OCI-LY7 (cell line): ENCODE data around the gene LYRM2. TPM values are rescaled to one million over a fixed set of nuclear protein-coding genes. Genes with fewer than 3 reads are reported as not detected.

ENCODE experiments used
- BruUV-seq: library from RNA; stranded (reverse); fragments of 400-500 nt; replicated peaks from 2 replicates; lab custom pipeline; 2021; lab: Mats Ljungman, UMichigan
- CTCF ChIA-PET: fragments of 300-600 bp; sonication (Branson Sonifier 250); formaldehyde crosslinking; loops from one replicate; lab custom pipeline; 2022; ENCODE audit warnings: antibody characterized with exemption; ENCODE audit not compliant: unreplicated experiment; lab: Charles Lee
- POLR2A ChIA-PET: fragments of 300-600 bp; sonication (Branson Sonifier 250); formaldehyde crosslinking; loops from one replicate; lab custom pipeline; 2022; ENCODE audit warnings: antibody characterized with exemption; lab: Charles Lee
- DNase-seq: peaks from one replicate; pipeline ENCODE4 v3.0.0-alpha.2; 2015; ENCODE audit warnings: low spot score
- H2AFZ ChIP-seq: fragments of 200-600 bp; sonication (generic), shearing (Covaris generic); 2 replicates; pipeline ENCODE4 v1.6.1; 2014; ENCODE audit warnings: mild to moderate bottlenecking, antibody characterized with exemption, low read length, moderate library complexity
- H3K27ac ChIP-seq: fragments of 200-600 bp; sonication (generic); 2 replicates; pipeline ENCODE4 v1.5.1; 2014; ENCODE audit warnings: mixed run types, low read depth, mild to moderate bottlenecking, moderate library complexity, low read length, inconsistent platforms; ENCODE audit not compliant: poor library complexity, severe bottlenecking
- H3K36me3 ChIP-seq: fragments of 200-600 bp; sonication (generic); 2 replicates; pipeline ENCODE4 v1.6.1; 2014; ENCODE audit warnings: mild to moderate bottlenecking, antibody characterized with exemption, low read length, moderate library complexity, mixed read lengths; ENCODE audit not compliant: insufficient read depth
- H3K4me1 ChIP-seq: fragments of 200-600 bp; sonication (generic); 2 replicates; pipeline ENCODE4 v1.5.1; 2014; ENCODE audit warnings: mild to moderate bottlenecking, low read length; ENCODE audit not compliant: insufficient read depth, poor library complexity, severe bottlenecking
- H3K4me2 ChIP-seq: fragments of 200-600 bp; sonication (generic); 2 replicates; pipeline ENCODE4 v1.6.1; 2014; ENCODE audit warnings: mild to moderate bottlenecking, low read length
- H3K4me3 ChIP-seq: fragments of 200-600 bp; sonication (generic); 2 replicates; pipeline ENCODE4 v1.5.1; 2014; ENCODE audit warnings: mild to moderate bottlenecking, low read depth, low read length; ENCODE audit not compliant: poor library complexity, severe bottlenecking
- H3K79me2 ChIP-seq: fragments of 200-600 bp; sonication (generic); 2 replicates; pipeline ENCODE4 v1.6.1; 2016; ENCODE audit warnings: low read depth, mild to moderate bottlenecking, low read length, moderate library complexity, mixed read lengths; ENCODE audit not compliant: insufficient read depth
- H3K9me2 ChIP-seq: fragments of 200-600 bp; sonication (generic); 2 replicates; pipeline ENCODE4 v1.6.1; 2016; ENCODE audit warnings: mild to moderate bottlenecking, low read length, mixed read lengths; ENCODE audit not compliant: insufficient read depth
- H3K9me3 ChIP-seq: fragments of 200-600 bp; sonication (generic); 2 replicates; pipeline ENCODE4 v1.6.1; 2014; ENCODE audit warnings: mild to moderate bottlenecking, mixed run types, low read length, mixed read lengths
- H4K20me1 ChIP-seq: fragments of 200-600 bp; sonication (generic); 2 replicates; pipeline ENCODE4 v1.6.1; 2014; ENCODE audit warnings: mild to moderate bottlenecking, antibody characterized with exemption, low read length, moderate library complexity, mixed read lengths; ENCODE audit not compliant: insufficient read depth
- EZH2phosphoT487 ChIP-seq: fragments of 200-600 bp; sonication (generic); IDR thresholded peaks from 2 replicates; pipeline ENCODE4 v1.6.1; 2018; ENCODE audit warnings: low read depth, borderline replicate concordance, mild to moderate bottlenecking, mixed run types, antibody characterized with exemption, low read length, moderate library complexity, mixed read lengths
- intact Hi-C: fragments of 100-400 bp; cut with micrococcal nuclease; formaldehyde crosslinking; loops from one replicate; pipeline ENCODE4 v1.10.0; 2022; ENCODE audit not compliant: unreplicated experiment
- total RNA-seq, 2 experiments: library from RNA; depleted of rRNA in 1 of 2; stranded (reverse); fragments of >200 nt in 1 of 2; shearing (Covaris generic) in 1 of 2; gene quantifications; 2 replicates each; pipeline ENCODE4 v1.2.3, GENCODE V29; 2014 to 2022
- TF ChIP-seq, protein P1 (sequence below): fragments of 200-600 bp; sonication (generic); conservative IDR thresholded peaks from 2 replicates; pipeline ENCODE4 v1.5.1; 2014; ENCODE audit warnings: mild to moderate bottlenecking, antibody characterized with exemption, low read length, moderate library complexity, mixed read lengths

Gene LYRM2
- total RNA-seq, 2 experiments from 2014 or later, result 17.7 to 40.6 TPM

DNA sequence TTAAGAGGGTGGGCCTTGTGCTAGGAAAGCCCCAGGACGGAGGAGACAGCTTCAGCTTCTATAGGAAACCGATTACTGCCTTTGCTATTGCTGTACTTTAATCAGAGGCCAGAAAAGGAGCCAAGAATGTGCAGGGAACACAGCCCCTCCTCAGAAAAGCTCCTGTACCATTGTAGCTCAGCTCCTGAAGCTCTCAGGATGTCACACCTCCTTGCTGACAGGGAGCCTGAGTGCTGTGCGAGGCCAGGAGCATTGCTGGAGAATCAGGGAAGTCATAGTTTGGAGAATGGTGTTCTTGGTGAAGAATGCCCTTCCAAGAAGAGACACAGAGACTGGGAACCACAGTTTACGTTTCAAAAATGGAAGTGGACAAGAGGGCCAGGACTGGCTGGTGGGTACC, 46.8 kb downstream of the LYRM2 start:
- ChIA-PET CTCF (no interaction called here), POLR2A (interaction anchor here (1.1 kb wide), 1 partner anchor 21 kb away, joined by 3 read pairs; no protein-coding TSS in a partner anchor)
- Histone ChIP-seq H3K36me3 (no peaks in the 10 kb centered on the region), H3K9me3 (peaks cover 5% of the 10 kb centered on the region; the same call in 1 of the 2 replicates), H3K9me2 (no peaks in the 10 kb centered on the region), H3K4me3 (no peak overlapping the region), H3K27ac (no peak overlapping the region), H3K79me2 (no peaks in the 10 kb centered on the region), H3K4me2 (no peak overlapping the region), H3K4me1 (peaks cover 11% of the 10 kb centered on the region), H4K20me1 (no peaks in the 10 kb centered on the region), H2AFZ (no peak overlapping the region)
- DNase-seq, result no peak
- TF ChIP-seq, protein P1, sequence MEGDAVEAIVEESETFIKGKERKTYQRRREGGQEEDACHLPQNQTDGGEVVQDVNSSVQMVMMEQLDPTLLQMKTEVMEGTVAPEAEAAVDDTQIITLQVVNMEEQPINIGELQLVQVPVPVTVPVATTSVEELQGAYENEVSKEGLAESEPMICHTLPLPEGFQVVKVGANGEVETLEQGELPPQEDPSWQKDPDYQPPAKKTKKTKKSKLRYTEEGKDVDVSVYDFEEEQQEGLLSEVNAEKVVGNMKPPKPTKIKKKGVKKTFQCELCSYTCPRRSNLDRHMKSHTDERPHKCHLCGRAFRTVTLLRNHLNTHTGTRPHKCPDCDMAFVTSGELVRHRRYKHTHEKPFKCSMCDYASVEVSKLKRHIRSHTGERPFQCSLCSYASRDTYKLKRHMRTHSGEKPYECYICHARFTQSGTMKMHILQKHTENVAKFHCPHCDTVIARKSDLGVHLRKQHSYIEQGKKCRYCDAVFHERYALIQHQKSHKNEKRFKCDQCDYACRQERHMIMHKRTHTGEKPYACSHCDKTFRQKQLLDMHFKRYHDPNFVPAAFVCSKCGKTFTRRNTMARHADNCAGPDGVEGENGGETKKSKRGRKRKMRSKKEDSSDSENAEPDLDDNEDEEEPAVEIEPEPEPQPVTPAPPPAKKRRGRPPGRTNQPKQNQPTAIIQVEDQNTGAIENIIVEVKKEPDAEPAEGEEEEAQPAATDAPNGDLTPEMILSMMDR, result no peak
- TF ChIP-seq EZH2phosphoT487, result no peak
- no TSS peak for BruUV-seq
- intact Hi-C loops, result no loop called here

DNA sequence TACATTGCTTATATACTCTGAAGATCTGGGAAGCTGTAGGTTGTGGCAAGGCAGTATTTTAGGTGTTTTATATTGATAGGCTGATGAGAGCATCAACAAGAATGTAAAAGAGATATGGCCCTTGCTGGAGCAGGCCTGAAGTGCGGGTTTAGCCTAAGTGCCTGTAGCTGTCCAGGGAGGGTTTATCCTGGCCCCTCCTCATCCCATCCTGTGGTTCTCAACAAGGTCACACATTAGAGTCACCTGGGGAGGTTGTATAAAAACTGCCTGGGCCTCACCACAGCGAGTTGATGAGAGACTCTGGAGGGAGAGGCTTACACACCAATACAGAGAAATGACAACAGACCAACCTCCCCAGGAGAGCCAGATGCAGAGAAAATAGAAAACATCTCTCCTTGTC, 48.4 kb downstream of the LYRM2 start:
- Histone ChIP-seq H3K9me2 (no peaks in the 10 kb centered on the region), H3K4me2 (no peak overlapping the region), H3K36me3 (no peaks in the 10 kb centered on the region), H4K20me1 (no peaks in the 10 kb centered on the region), H2AFZ (no peak overlapping the region), H3K4me1 (no peaks in the 10 kb centered on the region), H3K4me3 (no peak overlapping the region), H3K79me2 (no peaks in the 10 kb centered on the region), H3K27ac (no peak overlapping the region), H3K9me3 (no peaks in the 10 kb centered on the region)
- ChIA-PET POLR2A (no interaction called here), CTCF (no interaction called here)
- no TSS peak for BruUV-seq
- TF ChIP-seq, protein P1, result no peak
- no peak for TF ChIP-seq EZH2phosphoT487
- no peak for DNase-seq
- intact Hi-C loops, result no loop called here

DNA sequence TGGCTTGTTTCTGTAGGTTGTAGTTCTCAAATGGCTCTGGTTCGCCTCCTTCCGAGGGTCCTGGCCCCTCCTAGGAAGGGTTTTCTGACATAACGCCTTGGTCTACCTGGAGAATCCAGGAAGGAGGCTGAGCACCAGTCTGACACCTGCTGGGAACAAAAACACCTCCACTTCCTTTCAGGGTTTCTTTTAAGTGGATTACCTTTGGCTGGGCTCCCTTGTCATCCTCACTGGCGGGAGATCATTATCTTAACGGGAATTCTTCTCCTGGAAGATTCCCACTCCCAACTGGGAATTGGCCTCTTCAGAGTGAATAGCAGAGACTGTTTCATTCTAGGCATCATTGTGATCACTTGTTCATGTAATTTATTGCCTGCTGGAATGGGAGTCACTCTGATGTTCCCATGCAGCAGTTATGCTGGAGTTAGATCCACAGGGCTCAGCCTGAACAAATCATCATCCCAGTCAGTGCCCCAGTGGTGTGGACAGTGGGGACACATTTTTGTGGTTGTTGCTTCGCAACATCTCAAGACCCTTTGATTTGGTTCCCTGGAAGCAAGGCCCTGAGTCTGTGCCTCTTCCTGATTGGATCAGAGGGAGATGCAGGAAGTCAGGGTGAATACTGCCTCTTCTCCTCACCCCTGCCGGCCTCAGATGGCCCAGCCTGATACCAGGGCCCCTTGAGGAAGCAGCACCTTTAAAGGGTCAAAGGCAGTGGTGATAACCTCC, 49.1 kb downstream of the LYRM2 start:
- intact Hi-C loops, result no loop called here
- TF ChIP-seq, protein P1, result no peak
- TF ChIP-seq EZH2phosphoT487, result no peak
- DNase-seq, result no peak

More for the DNA sequence above, 49.1 kb downstream of the LYRM2 start:
- Histone ChIP-seq H3K4me3 (no peak overlapping the region), H3K27ac (no peak overlapping the region), H3K79me2 (no peaks in the 10 kb centered on the region), H3K9me3 (no peaks in the 10 kb centered on the region), H3K36me3 (no peaks in the 10 kb centered on the region), H4K20me1 (no peaks in the 10 kb centered on the region), H3K9me2 (no peaks in the 10 kb centered on the region), H3K4me1 (no peaks in the 10 kb centered on the region), H2AFZ (no peak overlapping the region), H3K4me2 (no peak overlapping the region)
- BruUV-seq, result no TSS peak
- ChIA-PET CTCF (no interaction called here), POLR2A (no interaction called here)
